Breast epithelium (tissue), 4 donors: Measurements from ENCODE around the gene ENAH. TPM values are rescaled to one million over a fixed set of nuclear protein-coding genes. Genes with fewer than 3 reads are reported as not detected.

Experiments
- DNase-seq, 2 donors: peaks; one replicate each; pipeline ENCODE4 v3.0.0-alpha.2; 2019; ENCODE audit warnings: low spot score in 2 of 2
- H3K27ac ChIP-seq, 2 donors: fragments of 200-600 bp; sonication (generic) in 1 of 2; one replicate each; pipeline ENCODE4 v1.5.1; 2016 to 2019; ENCODE audit warnings: mild to moderate bottlenecking in 1 of 2
- H3K27me3 ChIP-seq, 2 donors: fragments of 200-600 bp; sonication (generic) in 1 of 2; one replicate each; pipeline versions ENCODE4 v1.5.1 to v1.6.0; 2017 to 2019; ENCODE audit warnings: control low read depth in 1 of 2, mild to moderate bottlenecking in 1 of 2
- H3K36me3 ChIP-seq: fragments of 200-600 bp; one replicate; pipeline ENCODE4 v1.5.1; 2019
- H3K4me1 ChIP-seq, 2 donors: fragments of 200-600 bp; sonication (generic); one replicate each; pipeline ENCODE4 v1.5.1; 2016 to 2019; ENCODE audit warnings: control low read depth in 1 of 2
- H3K4me3 ChIP-seq, 3 donors: fragments of 200-600 bp; sonication (generic); 1 replicate in 2 of 3; 2 replicates in 1 of 3; pipeline ENCODE4 v1.5.1; 2016 to 2019; ENCODE audit warnings: mild to moderate bottlenecking in 3 of 3, moderate library complexity in 2 of 3
- H3K9me3 ChIP-seq, 2 donors: fragments of 200-600 bp; sonication (generic) in 1 of 2; one replicate each; pipeline ENCODE4 v1.5.1; 2016 to 2019; ENCODE audit warnings: control low read depth in 1 of 2
- POLR2A ChIP-seq: fragments of 450-650 bp; IDR thresholded peaks from one replicate; pipeline ENCODE4 v1.6.1; 2016; ENCODE audit warnings: antibody characterized with exemption, mild to moderate bottlenecking, moderate library complexity
- POLR2AphosphoS5 ChIP-seq, 3 donors: sonication (generic); formaldehyde crosslinking; IDR thresholded peaks; one replicate each; pipeline ENCODE4 v1.6.1; 2017; ENCODE audit warnings: antibody characterized with exemption in 3 of 3
- intact Hi-C: fragments of 100-400 bp; cut with DNase I; formaldehyde crosslinking; loops from one replicate; pipeline ENCODE4 v1.15.1; 2023; ENCODE audit warnings: low total_unique reads
- total RNA-seq, 3 donors: library from RNA; depleted of rRNA; stranded (reverse); fragments of >200 nt; gene quantifications; one replicate each; pipeline ENCODE4 v1.1.0, GENCODE V29; 2016
- TF ChIP-seq, protein P1 (sequence below), 3 donors: fragments of 450-650 bp; IDR thresholded peaks; one replicate each; pipeline ENCODE4 v1.5.1; 2016 to 2017; ENCODE audit warnings: antibody characterized with exemption in 3 of 3, mild to moderate bottlenecking in 3 of 3, moderate library complexity in 3 of 3

Gene ENAH
- total RNA-seq, 3 donors from 2014 or later, result 36.2 to 62.9 (median 48.2) TPM

GRCh38 chr1:225483818-225484656, 168.9 kb downstream of the ENAH start:
- H3K27me3 ChIP-seq, result no peaks in the 10 kb centered on the region
- TF ChIP-seq, protein P1, sequence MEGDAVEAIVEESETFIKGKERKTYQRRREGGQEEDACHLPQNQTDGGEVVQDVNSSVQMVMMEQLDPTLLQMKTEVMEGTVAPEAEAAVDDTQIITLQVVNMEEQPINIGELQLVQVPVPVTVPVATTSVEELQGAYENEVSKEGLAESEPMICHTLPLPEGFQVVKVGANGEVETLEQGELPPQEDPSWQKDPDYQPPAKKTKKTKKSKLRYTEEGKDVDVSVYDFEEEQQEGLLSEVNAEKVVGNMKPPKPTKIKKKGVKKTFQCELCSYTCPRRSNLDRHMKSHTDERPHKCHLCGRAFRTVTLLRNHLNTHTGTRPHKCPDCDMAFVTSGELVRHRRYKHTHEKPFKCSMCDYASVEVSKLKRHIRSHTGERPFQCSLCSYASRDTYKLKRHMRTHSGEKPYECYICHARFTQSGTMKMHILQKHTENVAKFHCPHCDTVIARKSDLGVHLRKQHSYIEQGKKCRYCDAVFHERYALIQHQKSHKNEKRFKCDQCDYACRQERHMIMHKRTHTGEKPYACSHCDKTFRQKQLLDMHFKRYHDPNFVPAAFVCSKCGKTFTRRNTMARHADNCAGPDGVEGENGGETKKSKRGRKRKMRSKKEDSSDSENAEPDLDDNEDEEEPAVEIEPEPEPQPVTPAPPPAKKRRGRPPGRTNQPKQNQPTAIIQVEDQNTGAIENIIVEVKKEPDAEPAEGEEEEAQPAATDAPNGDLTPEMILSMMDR (IDR thresholded peaks at IDR 0.05), result no peak
- TF ChIP-seq POLR2A (no peak), POLR2AphosphoS5 (IDR thresholded peaks at IDR 0.05) (no peak)
- H3K27ac ChIP-seq, result no peak overlapping the region
- no peaks in the 10 kb centered on the region for H3K9me3 ChIP-seq
- no peak overlapping the region for H3K4me3 ChIP-seq
- peak in 1 of 2 donors; percentile 10 for DNase-seq
- no peaks in the 10 kb centered on the region for H3K4me1 ChIP-seq
- no peaks in the 10 kb centered on the region for H3K36me3 ChIP-seq
- intact Hi-C loops, result no loop called here

- peak in 1 of 2 donors; percentile 11 for DNase-seq
- Histone ChIP-seq H3K27ac (no peak overlapping the region), H3K27me3 (no peaks in the 10 kb centered on the region), H3K4me3 (no peak overlapping the region), H3K4me1 (no peaks in the 10 kb centered on the region), H3K36me3 (no peaks in the 10 kb centered on the region), H3K9me3 (no peaks in the 10 kb centered on the region)
- TF ChIP-seq, protein P1 (IDR thresholded peaks at IDR 0.05), result no peak
- intact Hi-C loops, result no loop called here
Measured at GRCh38 chr1:225482421-225482950, 170.4 kb downstream of the ENAH start.

DNA sequence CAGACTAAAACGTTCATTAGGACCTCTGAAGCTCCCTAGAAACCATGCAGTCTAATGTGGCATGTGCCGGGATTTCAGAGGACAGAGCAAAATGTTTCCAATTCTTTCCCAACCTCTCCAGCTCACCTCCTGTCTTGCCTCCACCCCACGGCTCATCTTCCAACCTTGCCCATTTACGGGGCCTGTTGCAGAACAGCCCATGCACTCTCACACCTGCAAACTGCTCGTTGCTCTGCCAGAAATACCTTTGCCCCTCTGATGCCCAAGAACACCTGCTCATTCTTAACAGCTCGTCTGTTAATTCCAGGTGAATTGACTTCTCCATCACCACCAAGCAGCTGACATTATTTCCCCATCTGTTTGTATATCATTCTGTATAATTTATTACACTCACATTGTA, 171.2 kb downstream of the ENAH start:
- TF ChIP-seq POLR2A (no peak), POLR2AphosphoS5 (IDR thresholded peaks at IDR 0.05) (no peak)
- TF ChIP-seq, protein P1 (IDR thresholded peaks at IDR 0.05), result no peak
- Histone ChIP-seq H3K36me3 (no peaks in the 10 kb centered on the region), H3K27ac (no peak overlapping the region), H3K4me1 (no peaks in the 10 kb centered on the region), H3K9me3 (no peaks in the 10 kb centered on the region), H3K4me3 (no peak overlapping the region), H3K27me3 (no peaks in the 10 kb centered on the region)
- intact Hi-C loops, result no loop called here
- DNase-seq, result peak in 1 of 2 donors; percentile 7

DNA sequence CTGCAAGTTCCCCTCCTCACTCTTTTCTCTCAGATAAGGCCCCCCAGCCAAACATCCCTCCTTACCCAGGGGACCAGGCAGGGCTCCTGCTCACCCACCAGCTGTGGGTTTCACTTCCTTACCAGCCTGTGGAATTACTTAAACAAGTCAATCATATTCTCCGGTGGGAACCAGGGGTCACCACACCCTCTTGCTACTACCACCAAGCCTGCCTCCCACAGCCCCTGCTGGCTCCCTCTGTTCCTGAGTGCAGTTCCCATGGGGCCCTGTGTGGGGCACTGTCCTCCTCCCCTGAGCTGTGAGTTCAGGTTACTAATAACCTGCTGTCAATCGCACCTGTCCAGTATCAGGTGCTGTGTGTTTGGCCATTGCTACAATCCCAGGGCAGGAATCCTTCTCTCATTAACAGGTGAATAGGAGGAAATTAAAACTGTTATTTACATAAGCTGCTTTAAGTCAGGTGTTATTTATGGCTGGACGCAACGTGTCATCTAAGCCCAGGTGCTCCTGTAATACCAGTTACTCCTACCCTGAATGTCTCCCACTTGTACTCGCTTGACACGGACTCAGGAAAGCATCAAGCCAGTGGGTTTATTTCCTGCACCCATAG, 172.0 kb downstream of the ENAH start:
- Histone ChIP-seq H3K27ac (no peak overlapping the region), H3K27me3 (no peaks in the 10 kb centered on the region), H3K9me3 (no peaks in the 10 kb centered on the region), H3K4me1 (no peaks in the 10 kb centered on the region), H3K4me3 (no peak overlapping the region), H3K36me3 (no peaks in the 10 kb centered on the region)
- peak; percentile 43 to 69 for DNase-seq
- intact Hi-C loops, result no loop called here
- TF ChIP-seq POLR2A, result no peak
- TF ChIP-seq, protein P1 (IDR thresholded peaks at IDR 0.05), result peak in 2 of 3 donors; percentile 59 to 79
